Brain microvascular endothelial cell (primary cell): ENCODE results near the gene AP3S2.
"Not testable (repeated sequence)": the region's sequence is repeated elsewhere in the genome, so short reads cannot be mapped to it uniquely, and the experiment has no call there.

Experiments
- DNase-seq: peaks from one replicate; pipeline ENCODE4 v3.0.0-alpha.2; 2020
- H3K27ac ChIP-seq: fragments of 250-450 bp; sonication (Bioruptor Pico); 2 replicates; pipeline ENCODE4 v1.5.1; 2020; ENCODE audit warnings: mild to moderate bottlenecking, moderate library complexity
- H3K27me3 ChIP-seq: fragments of 250-450 bp; sonication (Bioruptor Pico); replicated peaks from 2 replicates; pipeline ENCODE4 v1.5.1; 2020; ENCODE audit warnings: mild to moderate bottlenecking
- H3K36me3 ChIP-seq: fragments of 250-450 bp; sonication (Bioruptor Pico); replicated peaks from 2 replicates; pipeline ENCODE4 v1.5.1; 2020; ENCODE audit warnings: mild to moderate bottlenecking
- H3K4me3 ChIP-seq: 2 replicates; pipeline ENCODE4 v1.5.1; 2011; ENCODE audit warnings: low read depth, mild to moderate bottlenecking, control low read depth, low read length, moderate library complexity
- CTCF ChIP-seq: IDR thresholded peaks from 2 replicates; pipeline ENCODE4 v1.5.1; 2011; ENCODE audit warnings: low read depth, mild to moderate bottlenecking, moderate library complexity, low read length, control low read depth, inconsistent platforms; ENCODE audit errors: missing control alignments
- in situ Hi-C: cut with HindIII; loops from 2 replicates; pipeline ENCODE4 v1.10.0; 2017; ENCODE audit warnings: low sequenced_read_pairs, low pct_ligation_motif_present

AP3S2 gene

GRCh38 chr15:89790206-89790605 lies 103.6 kb downstream of the AP3S2 start:
- Histone ChIP-seq H3K27me3 (no peaks in the 10 kb centered on the region), H3K4me3 (no peak overlapping the region), H3K36me3 (peaks cover 40% of the 10 kb centered on the region), H3K27ac (no peak overlapping the region)
- in situ Hi-C loops: loop anchor here (5.0 kb wide), 1 partner anchor 47 kb away; no protein-coding TSS in a partner anchor
- TF ChIP-seq CTCF: no peak
- DNase-seq: no peak

DNA sequence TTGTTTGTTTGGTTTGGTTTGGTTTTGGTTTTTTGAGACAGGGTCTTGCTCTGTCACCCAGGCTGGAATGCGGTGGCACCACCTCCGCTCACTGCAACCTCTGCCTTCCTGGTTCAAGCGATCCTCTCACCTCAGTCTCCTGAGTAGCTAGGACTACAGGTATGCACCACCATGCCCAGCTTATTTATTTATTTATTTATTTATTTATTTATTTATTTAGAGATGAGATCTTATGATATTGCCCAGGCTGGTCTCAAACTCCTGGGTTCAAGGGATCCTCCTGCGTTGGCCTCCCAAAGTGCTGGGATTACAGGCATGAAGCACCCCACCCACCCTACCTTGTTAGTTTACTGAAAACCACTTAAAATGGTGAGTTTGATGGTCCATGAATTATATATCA lies 105.2 kb downstream of the AP3S2 start:
- H3K27ac ChIP-seq, H3K27me3 ChIP-seq, in situ Hi-C loops, H3K4me3 ChIP-seq, DNase-seq: not testable (repeated sequence)
- H3K36me3 ChIP-seq: peaks cover 47% of the 10 kb centered on the region

DNA sequence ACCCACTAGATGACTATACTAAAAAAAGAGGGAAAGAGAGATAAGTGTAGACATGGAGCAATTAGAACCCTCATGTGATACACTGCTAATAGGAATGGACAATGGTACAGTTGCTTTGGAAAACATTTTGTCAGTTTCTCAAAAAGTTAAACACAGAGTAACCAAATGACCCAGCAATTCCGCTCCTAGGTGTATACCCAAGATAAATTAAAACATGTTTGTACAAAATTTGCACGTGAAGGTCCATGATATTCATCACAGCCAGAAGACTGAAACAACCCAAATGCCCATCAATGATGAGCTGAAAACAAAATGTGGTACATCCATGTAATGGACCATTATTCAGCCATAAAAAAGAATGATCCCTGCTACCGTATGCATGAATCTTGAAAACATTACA lies 105.8 kb downstream of the AP3S2 start:
- no peaks in the 10 kb centered on the region for H3K27me3 ChIP-seq
- in situ Hi-C loops: no loop called here
- no peak for DNase-seq
- no peak overlapping the region for H3K27ac ChIP-seq
- TF ChIP-seq CTCF: no peak
- H3K4me3 ChIP-seq: no peak overlapping the region
- H3K36me3 ChIP-seq: peaks cover 45% of the 10 kb centered on the region

GRCh38 chr15:89785774-89786140 lies 108.0 kb downstream of the AP3S2 start:
- in situ Hi-C loops: no loop called here
- DNase-seq: no peak
- peaks cover 28% of the 10 kb centered on the region for H3K36me3 ChIP-seq
- no peak for TF ChIP-seq CTCF
- H3K27me3 ChIP-seq: no peaks in the 10 kb centered on the region
- no peak overlapping the region for H3K27ac ChIP-seq
- no peak overlapping the region for H3K4me3 ChIP-seq

DNA sequence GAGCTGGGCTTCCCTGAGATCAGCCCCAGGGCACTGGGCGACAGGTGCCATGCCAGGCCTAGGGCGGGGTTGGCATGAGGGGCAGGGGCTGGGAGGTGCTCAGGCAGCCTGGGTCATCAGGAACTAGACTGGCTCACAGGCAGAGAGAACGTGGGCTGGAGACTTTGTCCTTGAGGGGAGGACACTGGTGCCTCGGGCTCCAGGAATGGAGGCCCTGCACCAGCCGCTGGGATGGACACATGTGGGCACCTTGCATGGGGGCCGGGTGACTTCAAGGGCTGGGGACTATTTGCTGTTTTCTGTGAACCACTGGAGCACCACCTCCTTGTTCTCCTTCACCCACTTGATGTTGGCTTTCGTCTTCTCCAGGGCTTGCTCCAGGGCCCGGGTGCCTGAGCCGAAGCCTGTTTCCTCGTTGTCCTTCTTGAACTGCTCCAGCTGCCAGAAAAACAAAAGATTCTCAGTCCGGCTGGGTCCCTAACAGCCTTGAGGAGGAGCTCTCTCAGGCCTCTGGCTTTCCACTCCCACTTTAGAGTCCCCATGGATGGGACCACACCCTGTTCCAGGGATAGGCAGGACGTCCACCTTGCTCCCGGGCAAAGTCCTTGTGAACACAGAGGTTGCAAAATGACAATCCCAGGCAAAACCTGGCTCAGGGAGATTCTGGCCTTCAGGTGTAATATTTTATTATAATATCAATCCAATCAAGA lies 108.6 kb downstream of the AP3S2 start:
- no peak overlapping the region for H3K4me3 ChIP-seq
- in situ Hi-C loops: no loop called here
- H3K36me3 ChIP-seq: peaks cover 22% of the 10 kb centered on the region
- no peak for DNase-seq
- H3K27ac ChIP-seq: no peak overlapping the region
- TF ChIP-seq CTCF: no peak
- no peaks in the 10 kb centered on the region for H3K27me3 ChIP-seq

- H3K36me3 ChIP-seq: peaks cover 20% of the 10 kb centered on the region
- no peaks in the 10 kb centered on the region for H3K27me3 ChIP-seq
- H3K4me3 ChIP-seq: no peak overlapping the region
- in situ Hi-C loops: no loop called here
- H3K27ac ChIP-seq: no peak overlapping the region
- no peak for TF ChIP-seq CTCF
- no peak for DNase-seq
These were observed 109.2 kb downstream of the AP3S2 start for GRCh38 chr15:89784686-89784960.
